HG03060 (cell line): ENCODE results near the gene MAPT.
"Not testable (repeated sequence)": the region's sequence is repeated elsewhere in the genome, so short reads cannot be mapped to it uniquely, and the experiment has no call there.

Experiments used
- ATAC-seq: cut with Tn5 transposase; IDR thresholded peaks from one replicate; pipeline ENCODE4 v1.9.1; 2021; ENCODE audit warnings: low read depth, moderate number of reproducible peaks; ENCODE audit not compliant: unreplicated experiment

Gene MAPT

GRCh38 chr17:45896803-45897693 is 2.7 kb downstream of the MAPT start:
- no peak for ATAC-seq

DNA sequence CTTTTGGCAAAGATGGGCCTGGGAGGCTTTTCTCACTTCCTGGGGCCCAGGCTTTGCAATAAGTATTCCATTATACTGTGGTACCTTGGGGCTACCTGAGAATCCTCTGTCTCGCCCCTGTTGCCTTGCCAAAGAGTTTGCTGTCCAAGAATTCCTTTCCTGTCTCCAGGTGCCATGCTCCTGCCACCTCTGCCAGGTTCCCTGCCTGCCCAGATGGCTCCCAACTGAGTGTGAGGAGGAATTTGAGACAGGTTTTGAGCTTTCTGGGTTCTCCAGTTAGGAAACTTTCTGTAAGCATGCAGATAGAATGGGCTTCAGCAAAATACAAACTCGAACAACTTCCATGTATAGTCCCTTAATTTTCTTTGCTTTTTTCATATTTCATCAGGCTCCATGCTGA is 5.8 kb downstream of the MAPT start:
- no peak for ATAC-seq

DNA sequence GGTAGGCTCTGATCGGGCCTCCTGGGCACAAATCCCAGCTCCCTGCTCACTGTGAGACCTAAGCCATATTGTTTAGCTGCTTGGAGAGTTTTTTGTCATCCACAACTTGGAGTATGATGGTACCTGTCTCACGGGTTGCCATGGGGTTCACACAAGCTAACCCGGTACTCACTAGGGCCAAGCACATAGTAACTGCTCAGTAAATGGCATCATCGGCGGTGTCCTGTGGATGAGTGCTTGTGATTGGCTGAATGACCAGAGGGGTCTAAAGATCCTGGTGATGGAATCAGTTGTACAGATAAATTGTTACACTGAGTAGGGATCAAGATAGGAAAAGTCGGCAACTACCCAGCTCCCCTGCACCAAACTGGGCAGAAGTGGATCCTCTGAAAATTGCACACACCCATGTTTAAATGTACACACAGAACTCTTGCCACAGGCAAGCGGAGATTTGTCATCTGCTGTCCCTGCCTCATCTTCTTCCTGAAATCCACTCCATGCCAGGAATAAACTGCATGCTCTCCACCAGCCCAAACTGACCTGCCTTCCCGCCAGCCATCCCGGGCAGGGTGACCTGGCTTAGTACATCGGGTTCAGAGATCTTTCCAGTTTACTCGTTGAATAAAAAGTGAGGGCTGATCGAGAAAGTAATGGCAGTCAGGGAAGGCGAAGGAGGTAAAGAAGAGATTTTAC is 6.5 kb downstream of the MAPT start:
- ATAC-seq = no peak

DNA sequence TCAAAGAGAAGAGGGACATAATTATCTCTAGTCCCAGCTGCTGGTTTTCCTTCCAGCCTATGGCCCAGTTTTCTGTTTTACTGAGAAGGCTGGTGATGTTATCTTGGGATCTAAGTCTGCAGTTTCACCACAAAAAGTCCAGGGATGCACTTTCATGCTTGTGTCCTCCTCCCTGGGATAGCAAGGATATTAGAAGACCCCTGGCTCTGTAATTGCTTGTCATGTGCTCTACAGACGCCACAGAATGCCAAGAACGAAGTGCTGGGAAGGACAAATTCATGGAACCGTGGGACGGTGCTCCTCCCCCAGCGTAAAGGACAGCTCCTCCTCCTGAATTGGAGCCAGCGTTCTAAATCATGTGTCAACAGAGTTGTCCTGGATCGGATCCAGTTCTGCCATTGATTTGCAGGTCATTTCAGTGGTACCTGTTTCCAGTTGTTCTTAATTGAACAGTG is 8.6 kb downstream of the MAPT start:
- no peak for ATAC-seq

- no peak for ATAC-seq
Measured at GRCh38 chr17:45904866-45905265, 10.5 kb downstream of the MAPT start.

DNA sequence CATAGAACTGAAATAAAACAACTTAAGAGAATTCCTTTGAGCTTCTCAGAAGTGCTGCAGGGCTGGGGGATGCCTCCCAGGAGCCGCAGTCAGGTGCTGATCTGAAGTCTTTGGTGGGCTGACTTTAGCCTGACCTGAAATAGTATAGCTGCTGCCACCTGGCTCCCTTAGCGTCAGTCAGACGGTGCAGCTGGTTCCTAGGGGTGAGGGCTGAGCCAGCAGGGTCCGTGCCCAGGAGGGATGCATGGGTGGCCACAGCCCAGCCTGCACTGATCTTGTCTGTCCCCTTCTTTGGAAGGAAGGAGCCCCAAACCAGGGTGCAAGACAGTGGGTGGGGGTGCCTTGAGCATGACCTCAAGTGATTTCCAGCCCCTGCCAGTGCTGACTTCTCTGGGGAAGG is 11.5 kb downstream of the MAPT start:
- ATAC-seq = no peak

DNA sequence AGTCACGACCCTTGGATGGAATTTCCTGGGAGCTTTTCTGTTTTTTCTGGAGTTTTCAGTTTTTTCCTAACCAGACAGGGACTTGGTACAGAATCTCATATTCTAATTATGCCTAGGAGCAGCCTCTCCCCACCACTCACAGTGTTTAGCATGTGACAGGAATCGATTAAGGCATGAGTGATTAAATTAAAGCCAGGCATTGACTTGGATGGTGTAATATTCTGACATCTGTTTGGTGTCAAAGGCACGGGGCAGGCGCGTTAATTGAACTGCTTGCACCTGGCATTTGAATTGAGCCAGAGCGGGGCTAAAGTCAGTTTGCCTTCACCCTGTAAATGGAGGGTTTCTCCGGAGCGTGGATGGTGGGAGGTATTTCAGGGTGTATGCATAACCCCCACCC is 11.9 kb downstream of the MAPT start:
- no peak for ATAC-seq

DNA sequence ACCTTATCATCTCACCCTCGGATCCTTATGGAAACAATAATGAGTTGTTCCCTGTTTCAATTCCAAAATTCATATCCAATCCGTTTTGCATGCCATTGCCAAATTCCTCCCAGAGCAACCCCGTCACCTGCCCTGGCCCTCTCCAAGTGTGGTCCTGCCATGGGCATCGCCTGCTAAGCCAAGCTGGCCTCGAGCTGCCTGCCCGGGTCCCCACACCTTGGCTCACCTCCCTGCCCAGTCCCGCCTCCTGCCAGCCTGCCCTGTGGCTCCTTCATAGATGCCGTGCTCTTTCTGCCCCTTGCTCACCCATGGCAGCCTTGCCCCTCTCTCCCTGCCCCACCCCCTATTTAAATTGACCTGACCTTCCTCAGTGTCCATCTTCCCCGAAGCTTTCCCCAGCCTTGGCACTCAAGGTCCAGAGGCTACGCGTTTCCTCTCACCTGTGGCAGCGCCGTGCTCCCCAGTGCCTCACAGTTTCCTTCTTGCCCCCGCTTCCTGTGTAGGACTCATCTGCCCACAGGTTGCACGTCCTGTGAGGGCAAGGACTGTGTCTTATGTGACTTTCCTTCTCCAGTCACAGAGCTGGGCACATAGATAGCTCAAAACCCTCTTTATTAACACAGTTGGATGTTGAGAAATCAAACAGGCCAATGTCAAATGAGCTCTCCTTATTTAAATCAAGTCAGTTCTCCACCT is 12.7 kb downstream of the MAPT start:
- ATAC-seq = no peak

GRCh38 chr17:45907750-45908395 is 13.5 kb downstream of the MAPT start:
- ATAC-seq = no peak

- no peak for ATAC-seq
Measured at GRCh38 chr17:45908460-45908859, 14.1 kb downstream of the MAPT start.

GRCh38 chr17:45908935-45909334 is 14.6 kb downstream of the MAPT start:
- no peak for ATAC-seq

DNA sequence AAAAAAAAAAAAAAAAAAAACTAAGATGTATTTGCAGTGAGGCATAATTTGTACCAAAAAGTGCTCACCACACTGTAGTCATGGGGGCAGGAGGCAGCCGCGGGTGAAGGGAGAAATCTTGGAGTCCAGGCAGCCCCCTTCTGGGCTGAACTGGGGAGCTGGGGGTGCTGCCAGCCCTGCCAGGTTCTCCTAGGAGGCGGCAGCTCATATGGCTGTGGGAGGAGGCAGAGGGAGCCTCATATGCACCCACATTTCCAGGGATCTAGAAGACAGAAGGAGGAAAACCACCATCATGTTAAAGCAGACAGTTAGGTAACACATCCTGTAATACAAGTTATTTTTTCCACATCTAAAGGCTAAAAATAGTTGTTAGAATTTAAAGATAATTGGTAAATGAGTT is 16.3 kb downstream of the MAPT start:
- no peak for ATAC-seq

DNA sequence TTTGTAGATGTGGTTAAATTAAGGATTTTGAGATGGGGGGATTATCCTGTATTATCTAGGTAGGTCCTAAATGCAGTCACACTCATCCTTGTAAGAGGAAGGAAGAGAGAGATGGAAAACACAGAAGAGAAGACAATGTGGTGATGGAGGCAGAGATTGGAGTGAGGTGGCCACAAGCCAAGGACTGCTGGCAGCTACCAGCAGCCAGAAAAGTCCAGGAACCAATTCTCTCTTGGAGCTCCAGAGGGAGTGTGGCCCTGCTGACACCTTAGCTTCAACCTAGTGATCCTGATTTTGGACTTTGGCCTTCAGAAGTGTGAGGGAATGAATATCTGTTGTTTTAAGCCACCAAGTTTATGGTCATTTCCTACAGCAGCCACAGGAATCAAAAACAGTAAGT is 18.0 kb downstream of the MAPT start:
- ATAC-seq = no peak

DNA sequence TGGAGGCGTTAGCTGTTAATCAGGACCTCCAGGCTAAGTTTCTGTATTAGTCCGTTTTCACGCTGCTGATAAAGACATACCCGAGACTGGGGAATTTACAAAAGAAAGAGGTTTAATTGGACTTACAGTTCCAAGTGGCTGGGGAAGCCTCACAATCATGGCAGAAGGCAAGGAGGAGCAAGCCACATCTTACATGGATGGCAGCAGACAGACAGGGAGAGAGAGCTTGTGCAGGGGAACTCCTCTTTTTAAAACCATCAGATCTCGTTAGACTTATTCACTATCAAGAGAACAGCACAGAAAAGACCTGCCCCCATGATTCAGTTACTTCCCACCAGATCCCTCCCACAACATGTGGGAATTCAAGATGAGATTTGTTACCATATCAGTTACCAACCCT is 18.7 kb downstream of the MAPT start:
- not testable (repeated sequence) for ATAC-seq

DNA sequence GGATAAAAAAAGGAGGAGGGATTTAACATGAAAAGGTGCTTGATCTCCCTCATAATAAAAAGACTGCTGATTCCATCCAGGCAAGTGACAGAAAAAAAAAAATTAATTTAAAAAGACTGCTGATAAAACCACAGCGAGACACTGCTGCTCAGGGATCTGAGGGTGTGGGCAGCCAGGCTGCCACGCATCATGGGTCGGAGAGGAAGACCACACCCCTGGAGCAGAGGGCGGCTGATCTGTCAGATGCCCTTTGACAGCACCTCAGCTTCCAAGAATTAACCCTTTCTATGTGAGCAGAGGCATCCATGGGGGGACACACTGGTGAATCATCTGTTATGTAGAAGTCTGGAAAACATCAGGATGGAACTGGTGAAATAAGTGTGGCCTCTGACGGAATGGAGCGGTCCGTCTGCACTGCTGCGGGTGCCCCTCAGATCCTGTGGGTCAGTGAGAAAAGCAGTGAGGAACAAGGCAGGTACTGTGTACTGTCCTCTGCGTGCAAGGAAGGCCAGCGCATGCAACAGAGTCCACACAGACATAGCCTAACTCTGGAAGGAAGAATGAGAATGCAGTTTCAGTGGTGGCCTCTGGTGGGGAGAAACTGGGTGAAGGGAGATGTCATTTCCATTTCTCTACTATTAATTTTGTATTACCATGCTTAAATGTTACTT is 19.8 kb downstream of the MAPT start:
- ATAC-seq = no peak

GRCh38 chr17:45915263-45915662 is 20.9 kb downstream of the MAPT start:
- no peak for ATAC-seq

GRCh38 chr17:45917081-45917480 is 22.7 kb downstream of the MAPT start:
- ATAC-seq = no peak

DNA sequence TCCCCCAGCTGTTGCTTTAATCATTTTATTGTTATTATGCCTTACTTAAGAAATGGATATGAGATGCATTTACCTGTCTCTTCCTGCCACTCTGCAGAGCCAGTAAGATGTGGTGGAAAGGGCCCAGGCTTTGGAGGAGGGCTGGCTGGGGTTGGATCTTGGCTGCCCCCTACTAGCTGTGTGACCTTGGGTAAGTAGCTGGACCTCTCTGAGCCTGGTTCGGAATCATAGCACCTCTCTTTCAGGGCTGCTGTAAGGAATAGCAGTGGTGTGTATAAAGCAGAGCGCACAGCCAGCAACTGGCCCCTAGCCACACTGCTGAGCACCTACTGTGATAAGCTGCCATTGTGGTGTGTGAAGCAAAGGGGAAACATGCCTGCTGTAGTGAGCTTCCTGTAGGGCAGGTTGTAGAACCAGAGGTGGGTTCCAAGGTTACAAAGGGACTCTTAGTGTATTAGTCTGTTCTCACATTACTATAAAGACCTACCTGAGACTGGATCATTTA is 23.9 kb downstream of the MAPT start:
- ATAC-seq = no peak

GRCh38 chr17:45919136-45919535 is 24.8 kb downstream of the MAPT start:
- no peak for ATAC-seq

GRCh38 chr17:45920083-45920482 is 25.7 kb downstream of the MAPT start:
- no peak for ATAC-seq
